Gastrocnemius medialis (tissue), 4 donors: ENCODE measurements around the gene SART3.

Source experiments
- CTCF ChIP-seq, 5 experiments: fragments of 450-650 bp in 3 of 5; fragments of 200-600 bp in 2 of 5; sonication (generic) in 2 of 5; IDR thresholded peaks in 4 of 5; conservative IDR thresholded peaks in 1 of 5; 1 replicate in 4 of 5; 2 replicates in 1 of 5; pipeline ENCODE4 v1.5.1; 2016 to 2019; ENCODE audit warnings: antibody characterized with exemption in 5 of 5, mild to moderate bottlenecking in 3 of 5, moderate library complexity in 3 of 5
- POLR2A ChIP-seq, 2 donors: fragments of 450-650 bp; IDR thresholded peaks; one replicate each; pipeline ENCODE4 v1.6.1; 2017; ENCODE audit warnings: antibody characterized with exemption in 2 of 2, mild to moderate bottlenecking in 2 of 2, moderate library complexity in 2 of 2

DNA sequence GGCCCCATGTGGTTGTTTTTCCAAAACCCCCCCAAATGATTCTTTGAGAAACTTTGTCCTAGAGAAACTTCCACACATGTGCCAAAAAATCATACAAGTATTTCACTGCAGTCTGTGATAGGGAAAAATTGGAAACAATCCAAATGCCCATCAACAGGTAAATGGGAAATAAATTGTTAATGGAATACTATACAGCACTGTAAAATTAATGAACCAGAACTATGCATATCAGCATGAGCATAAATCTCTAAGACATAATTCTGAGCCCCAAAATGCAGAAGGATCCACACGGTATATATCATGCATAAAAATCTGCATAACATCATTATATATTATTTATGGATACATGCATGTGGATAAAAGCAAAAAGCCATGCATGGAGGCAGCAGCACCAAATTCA lies 51.2 kb downstream of the SART3 start:
- TF ChIP-seq CTCF (IDR thresholded peaks at IDR 0.05 in 4 of 5, conservative IDR thresholded peaks at IDR 0.05 in 1 of 5): no peak
- no peak for TF ChIP-seq POLR2A (IDR thresholded peaks at IDR 0.05)
